ENCODE data around the gene SLC17A7.

DNA sequence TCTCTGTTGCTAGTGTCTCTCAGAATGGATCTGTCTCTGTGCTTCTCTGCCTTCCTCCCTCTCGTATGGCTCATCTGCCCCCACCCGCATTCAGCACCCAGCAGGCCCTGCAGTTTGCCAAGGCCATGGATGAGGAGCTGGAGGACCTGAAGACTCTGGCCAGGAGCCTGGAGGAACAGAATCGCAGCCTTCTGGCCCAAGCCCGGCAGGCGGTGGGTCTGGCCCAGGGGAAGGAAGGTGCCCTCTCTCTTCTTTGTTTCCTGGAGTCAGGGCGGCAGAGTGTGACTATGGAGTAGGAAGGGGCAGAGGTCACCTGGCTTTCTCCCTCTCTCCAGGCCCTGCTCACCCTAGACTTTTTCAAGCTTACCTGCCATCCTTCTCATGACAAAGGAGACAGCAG, 42.4 kb downstream of the SLC17A7 start:
- no peak for TF ChIP-seq EP300 (IDR thresholded peaks at IDR 0.05)
- TF ChIP-seq POLR2A (IDR thresholded peaks at IDR 0.05) = no peak
- TF ChIP-seq, protein P1, sequence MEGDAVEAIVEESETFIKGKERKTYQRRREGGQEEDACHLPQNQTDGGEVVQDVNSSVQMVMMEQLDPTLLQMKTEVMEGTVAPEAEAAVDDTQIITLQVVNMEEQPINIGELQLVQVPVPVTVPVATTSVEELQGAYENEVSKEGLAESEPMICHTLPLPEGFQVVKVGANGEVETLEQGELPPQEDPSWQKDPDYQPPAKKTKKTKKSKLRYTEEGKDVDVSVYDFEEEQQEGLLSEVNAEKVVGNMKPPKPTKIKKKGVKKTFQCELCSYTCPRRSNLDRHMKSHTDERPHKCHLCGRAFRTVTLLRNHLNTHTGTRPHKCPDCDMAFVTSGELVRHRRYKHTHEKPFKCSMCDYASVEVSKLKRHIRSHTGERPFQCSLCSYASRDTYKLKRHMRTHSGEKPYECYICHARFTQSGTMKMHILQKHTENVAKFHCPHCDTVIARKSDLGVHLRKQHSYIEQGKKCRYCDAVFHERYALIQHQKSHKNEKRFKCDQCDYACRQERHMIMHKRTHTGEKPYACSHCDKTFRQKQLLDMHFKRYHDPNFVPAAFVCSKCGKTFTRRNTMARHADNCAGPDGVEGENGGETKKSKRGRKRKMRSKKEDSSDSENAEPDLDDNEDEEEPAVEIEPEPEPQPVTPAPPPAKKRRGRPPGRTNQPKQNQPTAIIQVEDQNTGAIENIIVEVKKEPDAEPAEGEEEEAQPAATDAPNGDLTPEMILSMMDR (IDR thresholded peaks at IDR 0.05) = no peak

All from ovary (tissue), 3 donors.